ENCODE results near the gene KARS1.

KARS1 gene

DNA sequence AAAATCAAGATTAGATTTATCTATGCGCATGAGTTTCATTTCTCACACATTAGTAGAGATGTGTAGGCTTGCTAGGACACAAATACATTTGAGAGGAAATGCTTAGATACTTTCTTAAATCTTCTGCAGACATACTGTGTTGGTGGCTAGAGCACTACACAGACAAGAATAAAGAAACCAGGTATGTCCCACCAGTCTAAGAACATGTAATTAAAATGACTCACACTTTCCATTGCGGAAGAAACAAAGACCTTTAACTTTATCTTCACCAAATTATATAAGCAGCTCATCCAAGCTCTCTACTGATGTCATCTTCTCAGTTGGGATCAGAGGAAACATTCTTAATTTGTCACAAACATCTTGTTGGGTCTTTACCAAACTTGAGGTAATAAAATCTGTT is 68.7 kb downstream of the KARS1 start:
- ATAC-seq: no peak

DNA sequence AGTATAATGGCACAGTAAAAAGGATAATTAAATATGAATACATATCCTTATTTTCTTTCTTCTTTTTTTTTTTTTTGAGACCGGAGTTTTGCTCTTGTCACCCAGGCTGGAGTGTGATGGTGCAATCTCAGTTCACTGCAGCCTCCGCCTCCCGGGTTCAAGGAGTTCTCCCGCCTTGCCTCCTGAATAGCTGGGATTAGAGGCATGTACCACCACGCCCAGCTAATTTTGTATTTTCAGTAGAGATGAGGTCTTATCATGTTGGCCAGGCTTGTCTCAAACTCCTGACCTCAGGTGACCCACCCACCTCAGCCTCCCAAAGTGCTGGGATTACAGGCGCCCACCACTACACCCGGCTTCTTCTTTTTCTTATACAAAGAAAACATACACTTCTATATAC is 69.3 kb downstream of the KARS1 start:
- ATAC-seq: no peak
